GM18520 (cell line): ENCODE results near the gene RERE.
"Not testable (repeated sequence)": the region's sequence is repeated elsewhere in the genome, so short reads cannot be mapped to it uniquely, and the experiment has no call there.

Source experiments
- ATAC-seq: cut with Tn5 transposase; IDR thresholded peaks from one replicate; pipeline ENCODE4 v1.9.1; 2021; ENCODE audit not compliant: unreplicated experiment

Gene RERE

DNA sequence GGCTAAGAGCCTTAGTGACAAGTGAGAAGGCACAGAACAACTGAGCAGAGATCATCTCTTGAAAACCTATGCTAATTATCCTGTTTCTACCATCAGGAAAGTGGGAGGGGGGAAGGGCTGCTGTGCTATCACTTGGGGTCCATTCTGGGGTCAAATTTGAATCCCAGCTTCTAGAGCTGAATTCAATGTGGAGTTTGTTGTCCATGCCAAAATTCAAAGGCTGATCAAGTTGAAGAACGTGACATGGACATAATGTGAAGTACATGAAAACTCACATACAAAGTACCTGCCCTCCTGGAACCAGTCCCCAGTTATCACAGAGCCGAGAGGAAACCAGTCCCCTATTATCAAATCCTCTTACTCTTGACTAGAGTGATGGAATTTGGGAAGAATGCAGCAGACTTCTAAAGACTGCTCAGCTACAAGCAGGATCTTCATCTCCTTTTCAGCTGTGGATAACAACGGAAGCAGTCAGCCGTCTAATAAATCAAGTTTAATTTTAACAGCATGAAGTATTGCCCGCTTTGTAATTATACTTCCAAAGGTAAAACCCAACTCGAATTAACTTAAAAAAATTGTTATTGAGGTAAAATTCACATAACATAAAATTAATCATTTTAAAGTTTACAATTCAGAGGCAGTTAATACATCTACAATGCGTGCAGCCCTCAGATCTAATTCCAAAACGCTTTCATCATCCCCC, 421.2 kb downstream of the RERE start:
- ATAC-seq: no peak

DNA sequence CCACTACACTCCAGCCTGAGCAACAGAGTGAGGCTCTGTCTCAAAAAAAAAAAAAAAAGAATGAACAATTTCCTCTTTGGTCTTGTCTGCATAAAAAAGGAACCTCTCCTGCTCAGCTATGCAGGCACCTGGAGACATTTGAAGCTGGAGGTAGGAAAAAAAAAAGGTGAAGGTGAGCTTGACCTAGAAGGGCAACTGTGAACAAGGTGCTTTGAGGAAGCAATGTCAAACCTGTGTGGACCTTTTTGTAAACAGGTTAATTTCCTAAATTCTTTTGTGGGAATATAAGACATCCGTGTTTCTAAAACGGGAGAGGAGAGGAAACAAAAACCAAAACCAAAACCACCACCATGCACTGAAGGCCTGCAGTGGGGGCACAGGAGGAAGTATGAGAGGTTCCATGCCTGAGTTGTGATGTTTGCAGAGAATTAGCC, 422.0 kb downstream of the RERE start:
- ATAC-seq: no peak

DNA sequence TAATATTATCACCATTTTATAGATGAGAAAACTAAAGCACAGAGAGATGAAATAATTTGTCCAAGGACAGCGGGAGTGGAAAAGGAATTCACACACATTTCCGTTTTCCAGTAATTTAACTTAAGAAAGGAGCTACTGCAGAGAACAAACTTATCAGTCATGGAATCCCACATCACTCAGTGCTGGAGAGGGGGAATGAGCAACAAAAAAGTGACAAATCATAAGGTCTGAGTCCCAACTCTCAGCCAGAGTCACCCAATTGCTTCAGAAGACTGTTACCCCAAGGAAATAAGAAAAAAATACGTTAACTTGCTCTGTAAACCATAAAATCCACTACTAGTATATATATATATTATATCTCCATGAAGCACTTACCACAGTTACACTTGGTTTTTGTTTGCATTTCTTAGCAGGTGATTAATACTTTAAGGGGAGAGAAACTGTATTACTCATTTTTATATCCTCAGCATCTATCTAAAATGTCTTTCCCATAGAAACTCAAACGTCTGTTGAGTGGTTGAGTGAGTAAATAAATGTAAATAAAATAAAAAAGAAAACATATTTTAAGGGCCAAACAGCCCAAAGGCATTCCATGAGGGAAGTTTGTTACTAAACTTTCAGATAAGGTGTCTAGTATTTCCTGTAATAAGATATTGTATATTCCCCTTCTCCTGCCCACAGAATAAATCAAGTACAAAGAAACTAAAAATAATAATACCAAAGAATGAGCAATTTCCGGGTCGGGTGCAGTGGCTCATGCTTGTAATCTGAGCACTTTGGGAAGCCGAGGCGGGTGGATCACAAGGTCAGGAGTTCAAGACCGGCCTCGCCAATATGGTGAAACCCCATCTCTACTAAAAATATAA, 422.8 kb downstream of the RERE start:
- no peak for ATAC-seq

DNA sequence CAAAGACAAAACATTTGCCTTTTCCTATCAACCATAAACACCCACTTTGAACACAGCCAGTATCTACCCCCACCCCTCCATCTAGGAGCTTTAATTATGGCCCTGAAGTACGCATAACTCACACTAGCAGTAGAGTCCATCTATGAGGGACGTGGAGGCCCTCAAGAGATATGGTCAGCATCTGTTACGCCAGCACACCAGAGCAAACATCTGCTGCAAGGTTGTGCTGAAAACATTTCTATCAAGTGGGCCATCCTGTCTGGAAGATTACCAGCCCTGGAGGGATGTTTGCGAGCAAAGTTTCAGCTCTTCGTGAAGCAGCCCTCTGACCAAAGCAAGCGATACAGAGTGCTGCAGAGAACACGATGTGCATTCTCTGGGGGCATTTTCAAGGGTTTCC, 424.9 kb downstream of the RERE start:
- no peak for ATAC-seq

DNA sequence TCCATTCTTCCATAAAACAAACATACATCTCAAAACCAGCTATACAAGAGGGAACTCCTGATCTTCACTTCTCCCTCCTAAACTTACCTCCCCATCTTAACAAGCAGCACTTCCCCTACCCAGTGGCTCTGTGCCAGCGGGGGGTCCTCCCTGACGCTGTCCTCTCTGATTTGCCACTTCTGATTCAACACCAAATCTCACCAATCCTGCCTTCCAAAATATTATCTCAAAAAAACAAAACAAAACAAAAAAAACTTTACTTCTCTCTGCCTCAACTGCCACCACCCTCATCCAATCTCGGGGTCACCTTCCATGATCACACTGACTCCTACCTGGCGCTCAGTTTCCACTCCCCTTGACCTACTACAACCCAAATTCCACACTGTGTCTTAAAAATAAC, 426.7 kb downstream of the RERE start:
- no peak for ATAC-seq

DNA sequence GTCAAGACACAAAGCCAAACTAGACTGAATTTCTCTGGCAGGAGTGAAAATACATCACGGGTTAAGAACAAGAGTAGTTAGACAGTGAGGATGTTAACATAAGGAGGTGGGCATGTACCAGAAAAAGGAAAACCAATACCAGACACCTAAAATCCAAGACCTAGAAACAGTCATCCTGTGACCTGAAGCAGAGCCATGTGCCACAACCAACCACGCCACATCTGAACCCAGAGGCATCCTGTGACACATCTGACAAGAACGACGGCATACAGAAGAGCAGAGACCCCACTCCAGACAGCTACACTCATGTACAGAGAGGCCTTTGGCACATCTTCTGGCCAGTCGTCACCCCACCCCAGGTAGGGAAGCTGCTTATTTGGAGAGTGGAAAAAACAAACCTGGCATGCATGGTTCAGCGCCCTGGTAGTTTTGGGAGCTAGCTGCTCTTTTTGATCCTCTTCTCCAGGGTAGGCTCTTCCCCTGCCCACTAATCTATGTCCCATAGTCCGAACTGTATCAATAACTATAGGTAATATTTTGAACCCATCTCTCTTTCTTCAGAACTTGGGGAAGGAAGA, 427.4 kb downstream of the RERE start:
- no peak for ATAC-seq

DNA sequence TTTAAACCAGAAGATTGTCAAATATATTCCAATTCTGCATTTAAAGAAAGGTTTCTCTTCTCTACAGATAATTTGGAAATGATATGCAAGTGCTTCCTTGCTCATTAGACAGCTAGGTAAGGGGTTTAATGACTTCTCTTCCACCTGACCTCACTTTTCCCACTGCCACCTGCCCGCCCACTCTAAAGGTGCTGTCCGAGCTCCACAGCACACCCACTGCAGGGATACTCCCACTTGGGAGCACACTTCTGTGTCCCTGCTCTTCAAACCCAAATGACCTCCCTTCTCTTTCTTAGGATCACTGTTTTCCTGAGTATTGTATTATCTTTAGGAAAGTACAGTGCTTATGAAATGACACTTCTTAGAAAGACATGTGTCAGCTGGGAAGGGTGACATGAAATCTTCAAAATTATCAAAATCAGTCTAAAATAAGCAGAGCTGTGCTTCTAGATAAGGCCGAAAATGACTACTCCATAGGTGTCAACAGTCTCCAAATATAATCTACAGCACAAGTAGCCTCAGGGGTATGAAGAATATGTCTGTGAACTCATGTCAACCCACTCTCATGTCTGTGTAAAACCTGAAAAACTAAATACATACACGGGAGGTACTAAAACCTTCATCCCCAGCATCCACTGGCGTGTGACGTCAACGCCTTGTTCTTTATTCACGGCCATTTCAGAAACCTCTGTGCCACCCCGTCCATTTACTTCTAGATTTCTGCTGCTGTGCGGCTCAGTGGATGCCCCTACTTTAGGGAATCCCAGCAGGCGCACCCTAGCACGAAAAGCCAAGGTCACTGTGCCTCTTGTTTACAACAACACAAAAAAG, 428.5 kb downstream of the RERE start:
- ATAC-seq: no peak

DNA sequence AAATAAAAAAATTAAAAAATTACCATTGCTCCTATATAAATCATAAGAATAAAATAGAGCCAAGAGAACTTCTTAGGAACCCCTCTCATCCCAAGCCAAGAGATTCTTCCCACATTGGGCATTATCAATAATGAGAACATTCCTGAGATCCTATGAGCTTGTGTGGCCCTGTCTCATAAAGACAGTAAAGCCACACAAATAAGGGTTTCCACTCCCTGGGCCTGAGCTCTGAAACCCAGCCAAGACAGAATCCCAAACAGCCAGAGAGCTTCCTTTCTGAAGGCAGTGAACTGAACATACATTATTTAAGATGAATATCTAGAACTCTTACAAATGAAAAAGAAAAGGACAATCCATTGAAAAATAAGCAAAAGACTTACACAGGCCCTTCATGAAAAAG, 431.2 kb downstream of the RERE start:
- ATAC-seq: no peak

DNA sequence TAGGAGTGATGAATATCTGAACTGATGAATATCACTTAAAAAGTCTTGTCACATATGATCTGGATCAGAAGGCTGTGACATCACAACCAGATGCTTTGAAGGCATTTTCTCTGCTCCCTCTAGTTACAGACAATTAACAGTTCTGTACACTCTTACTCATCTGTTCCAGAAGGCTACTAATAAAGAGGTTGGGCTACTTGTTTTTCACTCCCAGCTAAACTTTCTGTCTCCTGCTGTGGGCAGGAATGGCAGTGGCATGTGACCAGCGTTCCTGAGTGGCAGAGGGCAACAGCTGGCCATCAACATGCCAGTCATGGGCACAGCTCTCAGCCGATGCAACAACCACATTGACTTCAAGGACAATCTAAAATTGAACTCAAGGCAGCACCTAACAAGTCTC, 432.9 kb downstream of the RERE start:
- no peak for ATAC-seq

DNA sequence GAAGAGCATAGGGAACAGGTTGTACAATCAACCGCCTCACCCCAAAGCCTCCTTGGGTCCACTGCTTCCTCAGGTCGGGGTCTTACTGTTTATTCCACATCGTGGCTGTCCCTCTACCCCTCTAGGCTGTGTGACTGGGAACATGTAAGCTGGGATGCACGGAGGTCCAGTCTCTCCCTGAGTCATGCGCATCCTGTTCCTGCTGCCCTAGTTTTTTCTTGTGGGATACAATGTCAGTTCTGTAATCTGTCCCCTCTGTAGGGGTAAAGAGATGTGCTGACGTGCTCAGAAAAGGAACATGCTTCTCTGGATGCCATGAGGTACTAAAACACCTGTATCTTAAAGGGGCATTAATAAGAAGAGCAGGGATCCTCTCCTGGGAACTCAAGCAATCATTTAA, 433.4 kb downstream of the RERE start:
- no peak for ATAC-seq

DNA sequence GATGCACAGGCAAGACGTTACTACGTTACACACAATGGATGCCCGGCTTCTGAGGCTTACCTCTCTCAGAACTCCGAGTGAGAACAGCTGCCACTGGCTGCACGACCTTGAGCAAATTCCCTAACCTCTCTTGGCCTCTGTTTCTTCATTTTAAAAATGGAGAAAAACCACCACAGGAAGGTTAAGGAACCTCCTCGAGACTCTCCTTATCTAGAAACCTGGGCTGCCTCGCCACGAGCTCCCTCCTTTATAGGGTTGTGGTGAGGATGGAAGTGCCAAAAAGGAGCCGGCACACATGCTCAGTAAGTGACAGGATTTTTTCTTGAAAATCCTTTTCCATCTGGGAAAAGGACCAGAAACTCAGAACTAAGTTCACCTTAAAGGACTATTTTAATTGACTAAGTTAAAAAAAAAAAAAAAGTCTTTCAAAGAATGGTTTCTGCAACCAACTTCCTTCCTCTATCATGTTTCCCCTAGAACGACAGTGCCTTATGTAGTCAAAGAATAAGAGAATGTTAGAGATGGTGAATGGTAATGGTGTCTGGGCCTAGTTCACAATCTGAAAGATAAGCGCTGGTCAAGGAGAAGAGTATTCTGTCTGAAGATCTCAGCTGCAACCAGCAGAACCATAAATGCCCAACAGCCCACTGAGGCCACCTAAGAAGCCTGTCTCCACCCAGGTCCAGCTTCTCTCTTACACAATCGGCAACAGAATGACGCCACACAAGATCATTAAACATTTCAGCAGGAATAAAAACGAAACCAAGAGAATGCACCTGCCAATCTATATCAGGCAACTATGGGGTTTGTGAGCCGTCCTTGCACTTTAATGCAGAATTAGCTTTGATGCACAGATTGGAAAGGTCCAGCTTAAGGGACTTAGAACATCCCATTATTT, 434.6 kb downstream of the RERE start:
- no peak for ATAC-seq

DNA sequence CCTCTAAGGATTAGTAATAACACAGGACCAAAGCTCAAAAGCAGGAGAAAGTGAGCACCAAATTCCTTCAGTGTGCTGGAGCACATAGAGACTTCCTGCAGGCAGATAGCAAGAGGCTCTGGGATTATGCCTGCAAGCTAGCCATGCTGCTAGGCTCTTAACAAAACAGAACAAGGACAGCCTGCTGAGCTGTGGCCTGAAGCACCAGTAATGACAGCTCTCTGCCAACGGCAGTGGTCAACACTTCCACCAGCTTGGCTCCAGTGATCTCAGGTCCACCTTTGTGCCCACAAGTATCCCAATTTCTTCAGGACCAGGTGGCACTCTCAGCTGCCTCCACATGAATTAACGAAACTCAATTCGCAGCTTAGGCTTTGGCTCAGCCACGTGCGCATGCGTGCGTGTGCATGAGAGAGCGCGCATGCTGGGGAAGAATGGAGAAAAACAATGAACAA, 435.4 kb downstream of the RERE start:
- no peak for ATAC-seq

DNA sequence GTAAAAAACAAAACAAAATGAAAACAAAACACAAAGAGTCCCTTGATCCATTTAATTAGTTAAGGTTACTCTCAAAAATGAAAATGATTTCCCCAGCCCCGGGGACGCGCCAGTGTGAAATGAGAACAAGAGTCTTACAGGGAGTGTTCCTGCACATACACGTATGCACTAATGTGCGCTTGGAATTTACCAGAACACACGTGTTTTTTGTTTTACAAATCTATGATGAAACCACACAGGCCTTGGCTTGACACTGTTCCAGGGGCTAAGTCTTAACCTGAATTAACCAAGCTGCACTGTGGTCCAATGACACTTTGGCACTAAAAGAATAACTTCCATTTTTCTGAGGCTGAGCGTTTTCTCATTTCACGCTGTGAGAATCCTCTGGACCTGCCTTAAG, 435.8 kb downstream of the RERE start:
- ATAC-seq: no peak

DNA sequence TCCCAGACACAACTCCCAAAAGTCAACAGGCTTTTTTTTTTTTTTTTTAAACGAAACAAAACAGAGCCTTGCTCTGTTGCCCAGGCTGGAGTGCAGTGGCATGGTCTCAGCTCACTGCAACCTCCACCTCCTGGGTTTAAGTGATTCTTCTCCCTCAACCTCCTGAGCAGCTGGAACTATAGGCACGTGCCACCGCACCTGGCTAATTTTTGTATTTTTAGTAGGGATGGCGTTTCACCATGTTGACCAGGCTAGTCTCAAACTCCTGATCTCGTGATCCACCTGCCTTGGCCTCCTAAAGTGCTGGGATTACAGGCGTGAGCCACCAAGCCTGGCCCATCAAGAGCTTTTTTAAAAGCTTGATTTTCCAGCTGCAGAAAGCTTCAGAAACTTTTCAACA, 437.1 kb downstream of the RERE start:
- not testable (repeated sequence) for ATAC-seq

DNA sequence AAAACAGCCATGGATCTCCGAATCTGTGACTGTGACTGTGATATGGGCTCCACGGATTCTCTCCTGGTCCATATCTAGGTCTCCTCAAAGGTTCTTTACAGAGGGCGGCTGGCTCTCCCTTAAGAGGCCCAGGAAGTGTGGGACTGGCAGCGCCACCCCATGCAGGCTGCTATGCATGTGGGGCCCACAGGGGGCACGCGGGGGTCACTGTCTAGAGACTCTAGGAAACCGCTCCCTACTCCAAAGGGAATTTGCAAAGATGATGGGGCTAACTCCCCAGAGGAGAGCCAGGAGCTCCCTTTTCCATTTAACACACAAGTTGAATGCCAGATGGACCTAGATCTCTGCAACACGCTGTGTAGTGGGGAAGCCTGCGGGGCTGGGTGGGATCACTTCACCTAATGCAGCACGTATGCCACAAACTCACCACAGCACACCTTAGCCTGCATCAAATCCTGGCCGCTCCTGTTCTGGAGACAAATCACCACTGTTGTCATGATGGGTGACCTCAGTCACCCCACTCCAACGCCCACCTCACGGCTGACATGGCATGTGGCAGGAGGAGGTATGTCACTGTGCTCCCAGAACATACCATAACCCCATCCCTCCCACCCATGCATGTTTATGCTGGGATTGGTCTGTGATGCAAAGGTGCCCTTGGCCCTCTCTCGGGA, 437.8 kb downstream of the RERE start:
- ATAC-seq: no peak

DNA sequence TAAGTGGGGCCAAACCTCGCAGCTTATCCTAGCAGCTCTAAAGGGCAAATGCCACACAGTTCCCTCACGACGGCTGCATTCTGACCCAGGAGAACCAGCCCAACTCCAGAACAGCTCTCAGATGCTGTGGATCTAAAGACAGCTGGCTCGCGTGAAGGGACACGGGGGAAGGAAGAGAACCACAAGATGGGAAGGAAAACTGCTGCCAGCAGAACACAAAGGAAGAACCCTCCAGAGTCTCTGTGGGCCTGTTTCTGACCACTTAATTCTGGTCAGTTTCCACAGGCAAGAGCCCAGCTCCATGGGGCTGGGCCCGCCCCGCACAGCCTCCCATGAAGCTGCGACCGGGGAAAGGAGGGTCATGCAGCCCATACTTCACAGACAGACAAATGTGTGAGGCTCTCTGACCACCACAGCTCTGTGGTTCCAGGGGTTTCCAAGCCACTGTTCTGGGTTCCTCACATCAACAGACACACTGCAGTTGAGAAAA, 438.4 kb downstream of the RERE start:
- no peak for ATAC-seq

DNA sequence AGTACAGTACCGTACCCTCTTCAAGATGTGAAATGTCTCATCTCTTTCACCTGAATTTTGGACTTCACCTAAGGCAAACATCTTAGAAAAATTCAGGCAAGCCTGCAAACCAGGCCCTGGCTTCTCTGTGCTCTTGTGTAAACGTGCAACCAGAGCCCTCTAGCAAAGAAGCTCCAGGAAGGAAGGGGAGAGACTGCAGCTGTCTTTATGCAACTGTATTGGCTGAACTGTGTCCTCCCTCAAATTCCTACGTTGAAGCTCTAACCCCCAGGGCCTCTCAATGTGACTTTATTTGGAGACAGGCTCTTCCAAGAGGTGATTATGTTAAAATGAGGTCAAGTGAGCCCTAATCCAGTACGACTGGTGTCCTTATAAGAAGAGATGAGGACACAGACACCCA, 439.3 kb downstream of the RERE start:
- ATAC-seq: no peak

DNA sequence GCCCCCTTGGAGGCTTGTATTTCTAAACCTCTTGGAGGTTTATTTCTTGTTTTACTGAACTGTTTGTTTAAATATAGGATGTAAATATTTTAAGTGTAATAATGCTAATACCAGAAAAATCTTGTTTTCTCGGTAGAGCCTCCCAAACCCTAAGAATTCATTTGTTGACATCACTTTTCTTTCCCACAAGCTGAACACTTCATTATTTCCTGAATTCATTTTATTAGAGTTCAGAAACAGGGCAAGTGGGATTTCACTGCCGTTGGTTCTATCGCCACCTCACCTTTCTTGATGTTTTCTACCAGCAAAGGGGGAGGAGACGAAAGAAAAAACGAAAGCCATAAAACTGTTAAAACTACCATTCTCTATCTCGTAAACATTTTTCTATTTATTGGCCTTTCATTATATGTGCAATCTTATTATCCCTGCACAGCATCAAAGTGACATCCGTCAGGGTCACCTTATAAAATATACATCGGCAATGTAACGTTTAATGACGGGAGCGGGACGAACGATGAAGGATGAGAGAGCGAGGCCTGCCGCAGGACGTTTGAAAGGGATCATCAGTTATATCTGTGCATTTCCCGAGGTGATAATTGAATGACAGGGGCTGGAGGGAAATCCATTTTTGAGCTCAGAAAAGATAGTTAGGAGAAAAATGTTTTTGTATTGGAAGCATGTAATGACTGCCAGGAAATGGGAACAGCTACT, 440.0 kb downstream of the RERE start:
- no peak for ATAC-seq

DNA sequence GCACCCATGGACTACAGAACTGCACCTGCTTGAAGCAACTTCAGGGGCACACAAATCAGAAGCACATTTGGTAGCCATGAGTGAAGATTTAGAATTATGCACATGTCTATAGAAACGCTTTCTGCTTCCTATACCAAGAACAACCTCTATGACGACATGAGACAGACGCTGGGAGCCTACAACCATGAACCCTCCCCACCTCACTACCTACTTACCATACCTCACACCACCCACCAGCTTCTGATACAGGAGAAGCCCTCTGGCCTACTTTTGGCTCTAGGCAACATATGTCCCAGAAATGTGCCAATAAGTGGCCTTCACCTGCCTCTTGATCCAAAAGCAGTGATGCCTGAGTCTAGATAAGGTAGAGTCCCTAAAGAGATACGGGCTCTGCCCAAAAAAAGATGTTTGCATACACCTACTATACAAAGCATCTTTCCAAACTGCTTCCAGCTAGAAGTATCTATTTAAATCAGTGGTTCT, 441.0 kb downstream of the RERE start:
- ATAC-seq: no peak
